ENCODE measurements around the gene P2RY8.

Gene P2RY8

DNA sequence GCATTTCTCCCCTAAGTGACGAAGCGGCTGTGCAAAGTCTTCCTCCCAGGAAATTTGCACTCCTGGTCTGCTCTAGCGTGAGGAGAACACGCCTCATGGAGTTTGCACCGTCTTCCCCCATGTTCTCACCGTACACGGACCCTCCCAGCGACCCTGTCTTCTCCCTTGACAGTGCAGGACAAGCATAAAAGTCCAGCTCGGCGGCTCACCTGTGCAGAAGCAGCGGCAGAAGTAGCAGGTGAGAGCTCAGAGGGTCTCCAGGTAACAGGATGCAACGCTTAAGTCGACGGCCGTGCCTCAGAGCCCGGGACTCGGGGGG lies 314 bp downstream of the P2RY8 start:
- no peak overlapping the region for H3K4me3 ChIP-seq (ENCODE audit: low read depth, low read length)
- DNase-seq (ENCODE audit: low read depth) = no peak
- TF ChIP-seq, protein P1, sequence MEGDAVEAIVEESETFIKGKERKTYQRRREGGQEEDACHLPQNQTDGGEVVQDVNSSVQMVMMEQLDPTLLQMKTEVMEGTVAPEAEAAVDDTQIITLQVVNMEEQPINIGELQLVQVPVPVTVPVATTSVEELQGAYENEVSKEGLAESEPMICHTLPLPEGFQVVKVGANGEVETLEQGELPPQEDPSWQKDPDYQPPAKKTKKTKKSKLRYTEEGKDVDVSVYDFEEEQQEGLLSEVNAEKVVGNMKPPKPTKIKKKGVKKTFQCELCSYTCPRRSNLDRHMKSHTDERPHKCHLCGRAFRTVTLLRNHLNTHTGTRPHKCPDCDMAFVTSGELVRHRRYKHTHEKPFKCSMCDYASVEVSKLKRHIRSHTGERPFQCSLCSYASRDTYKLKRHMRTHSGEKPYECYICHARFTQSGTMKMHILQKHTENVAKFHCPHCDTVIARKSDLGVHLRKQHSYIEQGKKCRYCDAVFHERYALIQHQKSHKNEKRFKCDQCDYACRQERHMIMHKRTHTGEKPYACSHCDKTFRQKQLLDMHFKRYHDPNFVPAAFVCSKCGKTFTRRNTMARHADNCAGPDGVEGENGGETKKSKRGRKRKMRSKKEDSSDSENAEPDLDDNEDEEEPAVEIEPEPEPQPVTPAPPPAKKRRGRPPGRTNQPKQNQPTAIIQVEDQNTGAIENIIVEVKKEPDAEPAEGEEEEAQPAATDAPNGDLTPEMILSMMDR (IDR thresholded peaks at IDR 0.05; ENCODE audit: control insufficient read depth, extremely low read depth, insufficient read depth) = no peak

DNA sequence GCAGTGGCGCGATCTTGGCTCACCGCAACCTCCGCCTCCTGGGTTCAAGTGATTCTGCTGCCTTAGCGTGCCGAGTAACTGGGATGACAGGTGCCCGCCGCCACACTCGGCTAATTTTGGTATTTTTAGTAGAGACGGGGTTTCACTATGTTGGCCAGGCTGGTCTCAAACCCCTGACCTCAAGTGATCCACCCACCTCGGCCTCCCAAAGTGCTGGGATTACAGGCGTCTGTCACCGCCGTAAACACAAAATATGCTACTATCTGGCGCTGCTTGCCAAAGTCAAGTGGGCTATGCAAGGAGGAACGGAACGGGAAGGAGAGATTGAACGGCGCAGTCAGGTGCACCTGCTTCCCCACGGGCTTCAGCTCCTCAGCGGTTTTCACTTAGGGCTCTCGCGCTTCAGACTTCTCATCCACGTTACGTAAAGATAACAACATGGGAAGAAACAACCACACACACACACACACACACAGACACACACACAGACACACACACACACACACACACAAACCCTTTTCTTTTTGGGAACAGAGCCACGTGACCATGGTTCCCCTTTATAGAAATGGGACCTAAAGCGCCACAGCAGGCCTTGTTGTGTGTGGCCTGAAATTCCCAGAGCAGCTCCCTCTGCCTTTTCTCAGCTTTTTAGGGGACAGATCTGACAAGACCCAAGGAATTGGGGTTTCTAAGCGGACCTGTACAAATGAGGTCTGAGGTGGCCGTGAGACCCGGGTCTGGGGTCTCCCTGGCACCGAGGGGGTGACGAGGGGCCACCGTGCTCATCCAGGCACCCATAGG lies 1.5 kb downstream of the P2RY8 start:
- H3K4me3 ChIP-seq (ENCODE audit: low read depth, low read length) = no peak overlapping the region
- no peak for DNase-seq (ENCODE audit: low read depth)
- TF ChIP-seq, protein P1 (IDR thresholded peaks at IDR 0.05; ENCODE audit: control insufficient read depth, extremely low read depth, insufficient read depth) = no peak

DNA sequence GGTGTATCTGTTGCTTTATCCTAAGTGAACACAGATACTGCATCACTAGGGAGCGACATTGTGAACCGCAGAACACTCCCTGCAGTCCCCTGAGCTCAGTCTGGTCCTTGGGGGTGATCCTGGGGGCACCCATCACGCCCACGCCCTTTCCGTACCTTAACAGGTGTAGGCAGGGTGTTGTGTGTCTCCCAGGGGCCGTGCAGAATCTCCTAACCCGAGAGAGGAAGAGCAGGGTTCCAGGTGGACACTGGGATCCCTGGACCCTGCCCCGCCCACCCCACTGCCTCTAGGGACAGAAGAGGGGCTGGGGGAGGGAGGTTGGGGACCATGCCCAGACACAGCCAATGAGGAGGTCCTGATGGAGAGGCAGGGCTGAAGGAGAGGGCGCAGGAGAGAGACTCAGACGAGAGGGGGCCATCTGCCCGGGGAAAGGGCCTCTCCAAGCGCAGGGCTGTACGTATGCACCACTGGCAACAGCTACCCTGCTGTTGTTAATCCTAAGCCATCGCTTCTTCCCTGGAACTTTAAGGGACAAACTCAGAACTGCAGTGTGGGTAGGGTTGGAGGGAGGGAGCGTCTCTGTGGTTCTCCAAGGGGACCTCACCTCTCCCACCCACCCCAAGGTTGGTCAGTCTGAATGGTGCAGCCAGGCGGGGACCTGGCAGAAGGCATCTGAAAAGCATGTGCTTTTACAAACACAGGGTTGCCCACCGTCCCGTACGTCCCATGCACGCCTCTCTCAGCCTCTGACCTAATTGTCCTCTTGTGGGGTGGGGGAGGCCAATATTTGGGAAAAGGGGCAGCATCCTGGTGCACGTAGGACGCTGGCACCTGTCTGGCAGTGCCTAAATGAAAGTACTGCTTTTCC lies 2.5 kb downstream of the P2RY8 start:
- H3K4me3 ChIP-seq (ENCODE audit: low read depth, low read length) = no peak overlapping the region
- no peak for DNase-seq (ENCODE audit: low read depth)
- TF ChIP-seq, protein P1 (IDR thresholded peaks at IDR 0.05; ENCODE audit: control insufficient read depth, extremely low read depth, insufficient read depth) = no peak

DNA sequence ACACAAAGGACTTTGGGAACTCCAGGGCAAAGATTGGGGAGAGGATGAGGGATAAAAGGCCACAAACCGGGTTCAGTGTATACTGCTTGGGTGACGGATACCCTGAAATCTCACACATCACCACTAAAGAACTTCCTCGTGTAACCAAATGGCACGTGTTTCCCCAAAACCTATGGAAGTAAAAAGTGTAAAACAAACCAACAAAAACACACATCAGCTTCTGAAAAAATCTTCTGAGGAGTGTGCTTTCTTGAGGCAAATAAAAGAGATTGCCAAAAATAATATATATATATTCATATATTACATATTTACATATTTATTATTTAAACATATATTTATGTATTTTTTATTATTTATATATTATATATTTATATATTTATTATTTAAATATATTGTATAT lies 3.9 kb downstream of the P2RY8 start:
- no peak for DNase-seq (ENCODE audit: low read depth)
- TF ChIP-seq, protein P1 (IDR thresholded peaks at IDR 0.05; ENCODE audit: control insufficient read depth, extremely low read depth, insufficient read depth) = no peak
- H3K4me3 ChIP-seq (ENCODE audit: low read depth, low read length) = no peak overlapping the region

DNA sequence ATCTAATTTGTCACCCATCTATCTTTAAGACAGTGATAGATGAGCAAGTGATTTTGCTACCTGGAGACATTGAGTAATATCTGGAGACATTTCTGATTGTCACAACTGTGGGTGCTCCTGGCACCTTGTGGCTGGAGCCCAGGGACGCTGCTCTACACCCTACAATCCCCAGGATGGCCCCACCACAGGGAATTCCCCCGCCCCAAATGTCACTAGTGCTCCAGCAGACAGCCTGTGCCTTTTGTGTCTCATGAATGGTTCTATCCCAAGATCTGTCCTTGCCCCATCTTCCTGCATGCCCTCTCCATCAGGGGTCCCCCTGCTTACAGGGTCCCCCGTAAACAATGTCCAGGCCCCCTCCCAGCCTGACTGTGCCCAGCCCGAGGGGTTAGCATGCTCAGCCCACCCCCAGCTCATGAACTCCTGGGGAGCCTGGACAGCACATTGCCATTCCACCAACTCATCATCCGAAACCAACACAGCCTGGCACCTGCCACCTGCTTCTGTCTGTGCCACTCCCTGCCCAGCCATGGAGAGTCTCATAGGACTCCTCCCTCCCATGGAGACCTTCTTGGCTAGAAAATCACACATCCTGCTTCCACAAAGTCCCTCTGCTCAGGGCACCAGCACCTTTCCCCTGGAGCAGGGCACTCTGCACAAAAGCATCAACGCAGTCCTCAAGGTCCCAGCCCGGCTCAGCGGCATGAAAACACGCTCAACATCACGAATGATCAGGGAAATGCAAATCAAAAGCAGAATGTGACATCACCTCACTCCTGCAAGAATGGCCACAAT lies 5.7 kb downstream of the P2RY8 start:
- no peak for DNase-seq (ENCODE audit: low read depth)
- TF ChIP-seq, protein P1 (IDR thresholded peaks at IDR 0.05; ENCODE audit: control insufficient read depth, extremely low read depth, insufficient read depth) = no peak
- no peak overlapping the region for H3K4me3 ChIP-seq (ENCODE audit: low read depth, low read length)

DNA sequence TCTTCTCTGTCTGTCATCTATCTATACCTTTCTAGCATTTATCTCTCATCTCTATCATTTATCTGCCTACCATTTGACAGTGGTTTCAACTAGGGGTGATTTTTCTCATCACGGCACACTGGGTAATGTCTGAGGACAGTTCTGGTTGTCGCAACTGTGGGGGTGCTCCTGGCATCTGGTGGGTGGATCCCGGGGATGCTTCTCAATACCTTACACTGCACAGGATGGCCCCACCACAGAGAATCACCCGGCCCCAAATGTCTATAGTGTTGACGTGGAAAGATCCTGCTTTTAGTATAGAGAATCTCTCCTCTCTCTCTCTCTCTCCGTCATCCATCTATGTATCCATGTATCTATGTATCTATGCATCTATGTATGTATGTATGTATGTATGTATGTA lies 7.2 kb downstream of the P2RY8 start:
- TF ChIP-seq, protein P1 (IDR thresholded peaks at IDR 0.05; ENCODE audit: control insufficient read depth, extremely low read depth, insufficient read depth) = no peak
- no peak for DNase-seq (ENCODE audit: low read depth)
- H3K4me3 ChIP-seq (ENCODE audit: low read depth, low read length) = no peak overlapping the region
